ENCODE data around the gene DGCR6L.
"Not testable (repeated sequence)": the region's sequence is repeated elsewhere in the genome, so short reads cannot be mapped to it uniquely, and the experiment has no call there.

DNA sequence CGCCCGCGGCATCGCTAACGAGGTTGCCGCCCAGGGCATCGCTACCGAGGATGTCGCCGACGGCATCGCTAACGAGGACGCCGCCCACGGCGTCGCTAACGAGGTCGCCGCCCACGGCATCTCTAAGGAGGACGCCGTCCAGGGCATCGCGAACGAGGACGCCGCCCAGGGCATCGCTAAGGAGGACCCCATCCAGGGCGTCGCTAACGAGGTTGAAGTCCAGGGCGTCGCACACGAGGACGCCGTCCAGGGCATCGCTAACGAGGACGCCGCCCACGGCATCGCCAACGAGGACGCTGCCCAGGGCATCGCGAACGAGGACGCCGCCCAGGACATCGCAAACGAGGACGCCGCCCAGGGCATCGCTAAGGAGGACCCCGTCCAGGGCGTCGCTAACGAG, 40.4 kb upstream of the DGCR6L start:
- TF ChIP-seq, protein P1, sequence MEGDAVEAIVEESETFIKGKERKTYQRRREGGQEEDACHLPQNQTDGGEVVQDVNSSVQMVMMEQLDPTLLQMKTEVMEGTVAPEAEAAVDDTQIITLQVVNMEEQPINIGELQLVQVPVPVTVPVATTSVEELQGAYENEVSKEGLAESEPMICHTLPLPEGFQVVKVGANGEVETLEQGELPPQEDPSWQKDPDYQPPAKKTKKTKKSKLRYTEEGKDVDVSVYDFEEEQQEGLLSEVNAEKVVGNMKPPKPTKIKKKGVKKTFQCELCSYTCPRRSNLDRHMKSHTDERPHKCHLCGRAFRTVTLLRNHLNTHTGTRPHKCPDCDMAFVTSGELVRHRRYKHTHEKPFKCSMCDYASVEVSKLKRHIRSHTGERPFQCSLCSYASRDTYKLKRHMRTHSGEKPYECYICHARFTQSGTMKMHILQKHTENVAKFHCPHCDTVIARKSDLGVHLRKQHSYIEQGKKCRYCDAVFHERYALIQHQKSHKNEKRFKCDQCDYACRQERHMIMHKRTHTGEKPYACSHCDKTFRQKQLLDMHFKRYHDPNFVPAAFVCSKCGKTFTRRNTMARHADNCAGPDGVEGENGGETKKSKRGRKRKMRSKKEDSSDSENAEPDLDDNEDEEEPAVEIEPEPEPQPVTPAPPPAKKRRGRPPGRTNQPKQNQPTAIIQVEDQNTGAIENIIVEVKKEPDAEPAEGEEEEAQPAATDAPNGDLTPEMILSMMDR (IDR thresholded peaks at IDR 0.05), result not testable (repeated sequence)
- TF ChIP-seq POLR2AphosphoS5 (IDR thresholded peaks at IDR 0.05), result not testable (repeated sequence)
